ENCODE measurements around the gene CITED4. TPM values are rescaled to one million over a fixed set of nuclear protein-coding genes. Genes with fewer than 3 reads are reported as not detected.

The CITED4 gene
- total and polyA plus RNA-seq, 10 of the 15 experiments (the other 5 are each of a cell fraction or from before 2014, with no cell fraction given), result 0.13 to 0.64 (median 0.26) TPM; not detected in 6

GRCh38 chr1:40851643-40852042 lies 10.5 kb downstream of the CITED4 start:
- FAIRE-seq, result no peak
- no peaks in the 10 kb centered on the region for H3K9me3 ChIP-seq (replicated peaks; ENCODE audit: control insufficient read depth, insufficient read depth, low read length)
- intact Hi-C loops (cut with micrococcal nuclease; ENCODE audit: unreplicated experiment) (loop anchor here (2.0 to 5.0 kb wide), 4 partner anchors 101 to 319 kb away; partner anchors contain the start of gene RIMS3), in situ Hi-C loops (cut with MboI) (no loop called here)
- DNase-seq (ENCODE audit: low read depth, low spot score), result peak; percentile 42
- BruUV-seq (replicated peaks), result no TSS peak
- H3K27me3 ChIP-seq (replicated peaks in 1 of 2; ENCODE audit: control insufficient read depth in 2 of 2, insufficient read depth in 2 of 2, low read length in 1 of 2), result peaks cover 0 to 2% of the 10 kb centered on the region in 2 experiments; a peak in 2 of 4 replicates
- RAD21 ChIA-PET (ENCODE audit: unreplicated experiment), result interaction anchor here (0.9 to 5.9 kb wide), 3 partner anchors 61 to 98 kb away, joined by 3 to 86 read pairs (median 41); no protein-coding TSS in a partner anchor
- no peak overlapping the region for H3K4me3 ChIP-seq
- no peaks in the 10 kb centered on the region for H3K36me3 ChIP-seq (ENCODE audit: control insufficient read depth in 2 of 2, insufficient read depth in 2 of 2, low read length in 1 of 2)
- CTCF ChIA-PET, result interaction anchor here (1.0 to 11.6 kb wide), 11 partner anchors 8 to 319 kb away, joined by 3 to 254 read pairs (median 8); no protein-coding TSS in a partner anchor
- no peak overlapping the region for H3K9ac ChIP-seq (ENCODE audit: control insufficient read depth, insufficient read depth, low read length)
- H2AFZ ChIP-seq (ENCODE audit: control insufficient read depth, low read depth, low read length), result no peak overlapping the region
- H3K4me1 ChIP-seq (ENCODE audit: control insufficient read depth, insufficient read depth, low read length), result peaks cover 8% of the 10 kb centered on the region
- POLR2A ChIA-PET, result interaction anchor here (0.5 kb wide), 1 partner anchor 186 kb away, joined by 4 read pairs; the partner anchor contains the start of gene RIMS3
- ATAC-seq, result peak; percentile 74
- no peak overlapping the region for H3K27ac ChIP-seq (ENCODE audit: control insufficient read depth, insufficient read depth)
- H3K4me2 ChIP-seq (ENCODE audit: control insufficient read depth, insufficient read depth), result no peak overlapping the region
- 19% methylated on average over 6 of the region's 6 CpGs for WGBS (ENCODE audit: insufficient coverage, insufficient replicate concordance, low lambda C conversion rate, missing lambda C conversion rate)
- SMC1A ChIA-PET (ENCODE audit: uncharacterized antibody, unreplicated experiment), result interaction anchor here (0.6 to 17.4 kb wide), 8 partner anchors 24 to 250 kb away, joined by 3 to 197 read pairs (median 4); no protein-coding TSS in a partner anchor
- H3K79me2 ChIP-seq (ENCODE audit: control insufficient read depth, insufficient read depth, low read length), result no peaks in the 10 kb centered on the region
- no peaks in the 10 kb centered on the region for H4K20me1 ChIP-seq (ENCODE audit: control insufficient read depth, insufficient read depth)
- TF ChIP-seq BHLHE40 (IDR thresholded peaks at IDR 0.05; ENCODE audit: borderline replicate concordance in 1 of 2, low read depth in 2 of 2, low read length in 1 of 2) (peak in 1 of 2 experiments; percentile 73; a peak in 1 of 4 replicates), NR2F1 (conservative IDR thresholded peaks at IDR 0.05) (0 out of 2 replicates have a peak, but pooled peaks have one; percentile 58), IKZF1 (conservative IDR thresholded peaks at IDR 0.05) (peak; percentile 56), EZH2 (IDR thresholded peaks at IDR 0.05; ENCODE audit: borderline replicate concordance, control insufficient read depth, low read depth, low read length) (no peak), EED (IDR thresholded peaks at IDR 0.05; ENCODE audit: low read depth) (no peak), JUNB (IDR thresholded peaks at IDR 0.05) (peak; percentile 58), ZNF384 (IDR thresholded peaks at IDR 0.05; ENCODE audit: borderline replicate concordance, low read depth, low read length) (peak; percentile 40; the same call in 1 of the 2 replicates), MTA2 (IDR thresholded peaks at IDR 0.05; ENCODE audit: low read depth) (peak; percentile 50), SREBF2 (IDR thresholded peaks at IDR 0.05; ENCODE audit: low read length) (no peak), SPI1 (IDR thresholded peaks at IDR 0.05; ENCODE audit: borderline replicate concordance, insufficient read depth, low read depth, low read length) (peak; percentile 88), DPF2 (IDR thresholded peaks at IDR 0.05) (peak; percentile 60; the same call in 1 of the 2 replicates), IKZF2 (IDR thresholded peaks at IDR 0.05) (peak; percentile 67 to 69), YBX1 (IDR thresholded peaks at IDR 0.05) (no peak), ETV6 (conservative IDR thresholded peaks at IDR 0.05 in 1 of 2, IDR thresholded peaks at IDR 0.05 in 1 of 2; ENCODE audit: borderline replicate concordance in 1 of 2, low read depth in 1 of 2) (peak in 1 of 2 experiments; percentile 59; a peak in 2 of 4 replicates), SKIL (IDR thresholded peaks at IDR 0.05; ENCODE audit: low read depth, poor library complexity, severe bottlenecking) (peak; percentile 32), RUNX3 (IDR thresholded peaks at IDR 0.05; ENCODE audit: low read length) (peak; percentile 58; the same call in 1 of the 2 replicates), SMARCA5 (IDR thresholded peaks at IDR 0.05) (0 out of 2 replicates have a peak, but pooled peaks have one; percentile 15), EP300 (IDR thresholded peaks at IDR 0.05; ENCODE audit: borderline replicate concordance in 1 of 2, control insufficient read depth in 1 of 2, low read depth in 2 of 2, low read length in 2 of 2) (peak in 1 of 2 experiments; percentile 44; a peak in 1 of 4 replicates), IRF4 (IDR thresholded peaks at IDR 0.05; ENCODE audit: low read depth, low read length) (0 out of 2 replicates have a peak, but pooled peaks have one; percentile 13), RELA (IDR thresholded peaks at IDR 0.05; ENCODE audit: borderline replicate concordance, partially characterized antibody) (no peak)
- TF ChIP-seq, protein P1, sequence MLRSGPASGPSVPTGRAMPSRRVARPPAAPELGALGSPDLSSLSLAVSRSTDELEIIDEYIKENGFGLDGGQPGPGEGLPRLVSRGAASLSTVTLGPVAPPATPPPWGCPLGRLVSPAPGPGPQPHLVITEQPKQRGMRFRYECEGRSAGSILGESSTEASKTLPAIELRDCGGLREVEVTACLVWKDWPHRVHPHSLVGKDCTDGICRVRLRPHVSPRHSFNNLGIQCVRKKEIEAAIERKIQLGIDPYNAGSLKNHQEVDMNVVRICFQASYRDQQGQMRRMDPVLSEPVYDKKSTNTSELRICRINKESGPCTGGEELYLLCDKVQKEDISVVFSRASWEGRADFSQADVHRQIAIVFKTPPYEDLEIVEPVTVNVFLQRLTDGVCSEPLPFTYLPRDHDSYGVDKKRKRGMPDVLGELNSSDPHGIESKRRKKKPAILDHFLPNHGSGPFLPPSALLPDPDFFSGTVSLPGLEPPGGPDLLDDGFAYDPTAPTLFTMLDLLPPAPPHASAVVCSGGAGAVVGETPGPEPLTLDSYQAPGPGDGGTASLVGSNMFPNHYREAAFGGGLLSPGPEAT (IDR thresholded peaks at IDR 0.05; ENCODE audit: low read depth), result peak; percentile 55; the same call in 1 of the 2 replicates

Data from GM12878 (cell line).